Endothelial cell of umbilical vein (primary cell): ENCODE measurements around the gene CPNE7. TPM values are rescaled to one million over a fixed set of nuclear protein-coding genes. Genes with fewer than 3 reads are reported as not detected.

Source experiments
- BruUV-seq: library from RNA; stranded (reverse); fragments of 400-500 nt; replicated peaks from 2 replicates; lab custom pipeline; 2021; lab: Mats Ljungman, UMichigan
- CTCF ChIA-PET: fragments of 300-600, 350-600 bp; sonication (Branson Sonifier 250); formaldehyde crosslinking; loops from one replicate; lab custom pipeline; 2021; ENCODE audit warnings: antibody characterized with exemption, inconsistent platforms; lab: Charles Lee
- POLR2A ChIA-PET: fragments of 300-600, 350-600 bp; sonication (Branson Sonifier 250); formaldehyde crosslinking; loops from one replicate; lab custom pipeline; 2021; ENCODE audit warnings: antibody characterized with exemption, inconsistent platforms; lab: Charles Lee
- DNase-seq: peaks from one replicate; pipeline ENCODE4 v3.0.0-alpha.2; 2011; ENCODE audit warnings: low read depth, low spot score
- FAIRE-seq: peaks from 2 replicates; lab custom pipeline; 2011; peaks lifted over from hg19 to GRCh38; lab: Jason Lieb, UNC
- H2AFZ ChIP-seq: 2 replicates; pipeline ENCODE4 v1.6.0; 2012; ENCODE audit warnings: low read depth, low read length, control low read depth, inconsistent platforms
- H3K27ac ChIP-seq: 2 replicates; pipeline ENCODE4 v1.5.1; 2011; ENCODE audit warnings: low read depth, mild to moderate bottlenecking, control low read depth, low read length, moderate library complexity; ENCODE audit not compliant: insufficient read depth
- H3K27me3 ChIP-seq, 2 experiments: 2 replicates each; pipeline versions ENCODE4 v1.6.0 to v1.6.1; 2011; ENCODE audit warnings: low read length in 2 of 2, mixed read lengths in 1 of 2; ENCODE audit not compliant: control insufficient read depth in 2 of 2, insufficient read depth in 2 of 2
- H3K36me3 ChIP-seq, 2 experiments: 2 replicates in 1 of 2; 3 replicates in 1 of 2; pipeline ENCODE4 v1.5.1; 2011; ENCODE audit warnings: low read length in 2 of 2, mild to moderate bottlenecking in 1 of 2, moderate library complexity in 1 of 2; ENCODE audit not compliant: control insufficient read depth in 2 of 2, insufficient read depth in 2 of 2; ENCODE audit errors: extremely low read depth in 1 of 2
- H3K4me1 ChIP-seq: 3 replicates; pipeline ENCODE4 v1.5.1; 2011; ENCODE audit warnings: mild to moderate bottlenecking, low read length; ENCODE audit not compliant: control insufficient read depth, insufficient read depth; ENCODE audit errors: extremely low read depth
- H3K4me2 ChIP-seq: 2 replicates; pipeline ENCODE4 v1.6.1; 2011; ENCODE audit warnings: low read length, control low read depth, mixed read lengths; ENCODE audit not compliant: insufficient read depth
- H3K4me3 ChIP-seq, 3 experiments: fragments of 200-600 bp in 1 of 3; sonication (generic), shearing (Covaris generic) in 1 of 3; replicated peaks in 1 of 3; 2 replicates each; pipeline ENCODE4 v1.5.1; 2011 to 2016; ENCODE audit warnings: control low read depth in 3 of 3, low read length in 3 of 3, mild to moderate bottlenecking in 2 of 3, inconsistent platforms in 1 of 3, low read depth in 1 of 3, moderate library complexity in 1 of 3; ENCODE audit not compliant: insufficient read depth in 1 of 3
- H3K79me2 ChIP-seq: 2 replicates; pipeline ENCODE4 v1.6.0; 2012; ENCODE audit warnings: low read length, inconsistent platforms; ENCODE audit not compliant: control insufficient read depth, insufficient read depth
- H3K9ac ChIP-seq: replicated peaks from 2 replicates; pipeline ENCODE3; 2011; ENCODE audit warnings: low read length, control low read depth; ENCODE audit not compliant: insufficient read depth; ENCODE audit errors: extremely low read depth
- H3K9me1 ChIP-seq: replicated peaks from 3 replicates; pipeline ENCODE4 v1.6.0; 2011; ENCODE audit warnings: mild to moderate bottlenecking, low read length; ENCODE audit not compliant: control insufficient read depth, insufficient read depth; ENCODE audit errors: extremely low read depth
- H3K9me3 ChIP-seq: replicated peaks from 2 replicates; pipeline ENCODE4 v1.5.1; 2012; ENCODE audit warnings: low read length, inconsistent platforms; ENCODE audit not compliant: control insufficient read depth, insufficient read depth
- H4K20me1 ChIP-seq: replicated peaks from 2 replicates; pipeline ENCODE3; 2011; ENCODE audit warnings: mild to moderate bottlenecking, low read length; ENCODE audit not compliant: control insufficient read depth, insufficient read depth; ENCODE audit errors: extremely low read depth
- CTCF ChIP-seq, 2 donors: IDR thresholded peaks; 1 replicate in 1 of 2; 2 replicates in 1 of 2; pipeline ENCODE4 v1.5.1; 2011; ENCODE audit warnings: low read length in 2 of 2, mild to moderate bottlenecking in 2 of 2, moderate library complexity in 2 of 2, control low read depth in 1 of 2, inconsistent platforms in 1 of 2, low read depth in 1 of 2; ENCODE audit not compliant: insufficient read depth in 1 of 2; ENCODE audit errors: extremely low read depth in 1 of 2
- EZH2 ChIP-seq: IDR thresholded peaks from 2 replicates; pipeline ENCODE4 v1.6.1; 2012; ENCODE audit warnings: borderline replicate concordance, low read depth, mild to moderate bottlenecking, moderate library complexity, low read length, inconsistent platforms; ENCODE audit not compliant: severe bottlenecking
- FOS ChIP-seq: IDR thresholded peaks from 2 replicates; pipeline ENCODE4 v1.6.1; 2011; ENCODE audit warnings: mild to moderate bottlenecking, low read length, moderate library complexity, borderline replicate concordance; ENCODE audit not compliant: insufficient read depth
- MAX ChIP-seq: IDR thresholded peaks from 2 replicates; pipeline ENCODE4 v1.6.1; 2011; ENCODE audit not compliant: insufficient read depth, insufficient read length
- POLR2A ChIP-seq: IDR thresholded peaks from 2 replicates; pipeline ENCODE4 v1.6.1; 2012; ENCODE audit warnings: low read depth, mild to moderate bottlenecking, control low read depth, low read length
- POLR2AphosphoS5 ChIP-seq: IDR thresholded peaks from 2 replicates; pipeline ENCODE4 v1.6.1; 2012; ENCODE audit warnings: low read depth, mild to moderate bottlenecking, control low read depth, low read length, moderate library complexity; ENCODE audit not compliant: insufficient read depth
- dilution Hi-C: fragments of 300-500 bp; cut with MboI; formaldehyde crosslinking; loops from one replicate; pipeline ENCODE4 v1.15.0; 2019; ENCODE audit warnings: low sequenced_read_pairs; ENCODE audit not compliant: extremely low pct_ligation_motif_present
- intact Hi-C: fragments of 100-400 bp; cut with micrococcal nuclease; formaldehyde crosslinking; loops from one replicate; pipeline ENCODE4 v1.10.0; 2022
- polyA plus RNA-seq, 4 experiments: library from polyadenylated mRNA; depleted of rRNA in 3 of 4; stranded (reverse) in 3 of 4; unstranded in 1 of 4; fragments of >200 nt; gene quantifications; 2 replicates each; pipeline versions ENCODE4 v1.2.1 to v1.2.3, GENCODE V29; 2011 to 2012; ENCODE audit warnings: missing spikeins in 1 of 4
- total RNA-seq: library from RNA; stranded (reverse); gene quantifications from 2 replicates; pipeline ENCODE4 v1.2.3, GENCODE V29; 2021

The CPNE7 gene
- total and polyA plus RNA-seq, 2 donors (not counting 3 experiments of a cell fraction or from before 2014, with no cell fraction given): 2.0 to 5.9 TPM

GRCh38 chr16:89530401-89531381 lies 44.9 kb upstream of the CPNE7 start:
- H3K4me3 ChIP-seq: no peak overlapping the region
- H4K20me1 ChIP-seq: no peaks in the 10 kb centered on the region
- H3K27ac ChIP-seq: no peak overlapping the region
- H3K36me3 ChIP-seq: peaks cover 9 to 34% of the 10 kb centered on the region in 2 experiments
- no peak overlapping the region for H2AFZ ChIP-seq
- ChIA-PET CTCF (interaction anchor here (1.4 to 2.4 kb wide), 2 partner anchors 11 to 26 kb away, joined by 3 to 7 read pairs; no protein-coding TSS in a partner anchor), POLR2A (interaction anchor here (0.6 kb wide), 1 partner anchor 24 kb away, joined by 6 read pairs; no protein-coding TSS in a partner anchor)
- no peak overlapping the region for H3K4me2 ChIP-seq
- FAIRE-seq (no peak), DNase-seq (no peak)
- intact Hi-C loops: no loop called here
- no TSS peak for BruUV-seq
- peaks cover 5% of the 10 kb centered on the region for H3K79me2 ChIP-seq
- peaks cover 17% of the 10 kb centered on the region for H3K4me1 ChIP-seq
- dilution Hi-C loops: no loop called here
- TF ChIP-seq FOS (no peak), POLR2A (no peak), MAX (no peak), CTCF (IDR thresholded peaks at IDR 0.05; ENCODE audit: extremely low read depth in 1 of 2, insufficient read depth in 1 of 2, low read depth in 1 of 2, low read length in 2 of 2) (no peak), POLR2AphosphoS5 (no peak), EZH2 (no peak)
- H3K9ac ChIP-seq: no peak overlapping the region
- no peaks in the 10 kb centered on the region for H3K9me1 ChIP-seq
- no peaks in the 10 kb centered on the region for H3K27me3 ChIP-seq
- no peaks in the 10 kb centered on the region for H3K9me3 ChIP-seq
